Breast epithelium (tissue), 3 donors: ENCODE data around the gene YY1.

Experiments
- CTCF ChIP-seq, 3 donors: fragments of 450-650 bp; IDR thresholded peaks; one replicate each; pipeline ENCODE4 v1.5.1; 2016 to 2017; ENCODE audit warnings: antibody characterized with exemption in 3 of 3, mild to moderate bottlenecking in 3 of 3, moderate library complexity in 3 of 3
- POLR2A ChIP-seq: fragments of 450-650 bp; IDR thresholded peaks from one replicate; pipeline ENCODE4 v1.6.1; 2016; ENCODE audit warnings: antibody characterized with exemption, mild to moderate bottlenecking, moderate library complexity
- POLR2AphosphoS5 ChIP-seq, 3 donors: sonication (generic); formaldehyde crosslinking; IDR thresholded peaks; one replicate each; pipeline ENCODE4 v1.6.1; 2017; ENCODE audit warnings: antibody characterized with exemption in 3 of 3

- TF ChIP-seq POLR2AphosphoS5 (IDR thresholded peaks at IDR 0.05) (no peak), CTCF (IDR thresholded peaks at IDR 0.05) (no peak), POLR2A (no peak)
Observed at GRCh38 chr14:100263141-100263540, 24.2 kb downstream of the YY1 start.
